SK-N-SH (cell line): ENCODE data around the gene MIPOL1. TPM values are rescaled to one million over a fixed set of nuclear protein-coding genes. Genes with fewer than 3 reads are reported as not detected.

Experiments used
- CTCF ChIA-PET: fragments of 300-600, 350-600 bp; formaldehyde crosslinking; extraction: SDS; loops from one replicate; lab custom pipeline; 2021; lab: Yijun Ruan, JAX
- POLR2A ChIA-PET: fragments of 350-600 bp; sonication (Branson Sonifier 250); formaldehyde crosslinking; extraction: SDS; loops from one replicate; lab custom pipeline; 2020; ENCODE audit warnings: antibody characterized with exemption, inconsistent platforms; lab: Yijun Ruan, JAX
- DNase-seq: peaks from one replicate; pipeline ENCODE4 v3.0.0; 2012
- H2AFZ ChIP-seq: fragments of 200-600 bp; sonication (generic); 2 replicates; pipeline ENCODE4 v1.8.1; 2016; ENCODE audit warnings: antibody characterized with exemption, mild to moderate bottlenecking, low read depth
- H3F3A ChIP-seq: fragments of 200-600 bp; sonication (generic); replicated peaks from 2 replicates; pipeline ENCODE3; 2016; ENCODE audit warnings: antibody characterized with exemption, mild to moderate bottlenecking; ENCODE audit not compliant: insufficient read depth
- H3K27ac ChIP-seq, 2 experiments: fragments of 200-500 bp in 1 of 2; fragments of 200-600 bp in 1 of 2; sonication (Bioruptor generic) in 1 of 2; sonication (generic), shearing (Covaris generic) in 1 of 2; 2 replicates each; pipeline versions ENCODE4 v1.5.1 to v1.6.1; 2014 to 2016; ENCODE audit warnings: low read depth in 2 of 2, inconsistent platforms in 1 of 2, low read length in 1 of 2, mild to moderate bottlenecking in 1 of 2, mixed read lengths in 1 of 2
- H3K27me3 ChIP-seq: fragments of 200-600 bp; sonication (generic), shearing (Covaris generic); 2 replicates; pipeline ENCODE4 v1.6.1; 2016; ENCODE audit warnings: mixed run types; ENCODE audit not compliant: insufficient read depth
- H3K36me3 ChIP-seq, 2 experiments: fragments of 200-500 bp in 1 of 2; fragments of 200-600 bp in 1 of 2; sonication (Bioruptor generic) in 1 of 2; sonication (generic) in 1 of 2; replicated peaks in 1 of 2; 2 replicates each; pipeline versions ENCODE3 to v1.5.1; 2014 to 2016; ENCODE audit warnings: low read length in 1 of 2, mild to moderate bottlenecking in 1 of 2; ENCODE audit not compliant: insufficient read depth in 2 of 2, control insufficient read depth in 1 of 2
- H3K4me1 ChIP-seq, 2 experiments: fragments of 200-500 bp in 1 of 2; fragments of 200-600 bp in 1 of 2; sonication (Bioruptor generic) in 1 of 2; sonication (generic), shearing (Covaris generic) in 1 of 2; 2 replicates each; pipeline versions ENCODE4 v1.5.1 to v1.6.1; 2014 to 2016; ENCODE audit warnings: low read depth in 1 of 2, low read length in 1 of 2, mixed run types in 1 of 2; ENCODE audit not compliant: insufficient read depth in 2 of 2, control insufficient read depth in 1 of 2
- H3K4me2 ChIP-seq: fragments of 200-600 bp; sonication (generic), shearing (Covaris generic); 2 replicates; pipeline ENCODE4 v1.6.1; 2017; ENCODE audit warnings: mixed run types
- H3K4me3 ChIP-seq, 2 experiments: fragments of 200-500 bp in 1 of 2; fragments of 200-600 bp in 1 of 2; sonication (Bioruptor generic) in 1 of 2; sonication (generic), shearing (Covaris generic) in 1 of 2; 2 replicates each; pipeline versions ENCODE4 v1.5.1 to v1.8.1; 2014 to 2016; ENCODE audit warnings: low read depth in 2 of 2, inconsistent platforms in 1 of 2, low read length in 1 of 2, mild to moderate bottlenecking in 1 of 2, mixed read lengths in 1 of 2, moderate library complexity in 1 of 2
- H3K79me2 ChIP-seq: fragments of 200-600 bp; sonication (generic); 2 replicates; pipeline ENCODE4 v1.8.1; 2017; ENCODE audit warnings: mild to moderate bottlenecking; ENCODE audit not compliant: insufficient read depth
- H3K9ac ChIP-seq: fragments of 200-600 bp; sonication (generic); 2 replicates; pipeline ENCODE4 v1.6.1; 2017; ENCODE audit warnings: mixed run types
- H3K9me2 ChIP-seq: fragments of 200-600 bp; sonication (generic); 2 replicates; pipeline ENCODE4 v1.6.1; 2017; ENCODE audit warnings: mixed run types
- H3K9me3 ChIP-seq: fragments of 200-600 bp; sonication (generic); 2 replicates; pipeline ENCODE4 v1.6.1; 2017; ENCODE audit warnings: mixed run types, mild to moderate bottlenecking, moderate library complexity
- H4K20me1 ChIP-seq: fragments of 200-600 bp; sonication (generic); 2 replicates; pipeline ENCODE4 v1.6.1; 2017; ENCODE audit warnings: mild to moderate bottlenecking, mixed run types; ENCODE audit not compliant: insufficient read depth
- CHD2 ChIP-seq: fragments of 150-350 bp; IDR thresholded peaks from 2 replicates; pipeline ENCODE4 v1.6.1; 2018; ENCODE audit warnings: low read length; ENCODE audit not compliant: partially characterized antibody
- EZH2phosphoT487 ChIP-seq: fragments of 200-600 bp; sonication (generic); IDR thresholded peaks from 2 replicates; pipeline ENCODE4 v1.6.1; 2017; ENCODE audit warnings: low read depth, mixed run types, mild to moderate bottlenecking, antibody characterized with exemption, moderate library complexity, borderline replicate concordance
- GATA2 ChIP-seq: sonication (generic); formaldehyde crosslinking; IDR thresholded peaks from 2 replicates; pipeline ENCODE4 v1.5.0; 2020; ENCODE audit warnings: mild to moderate bottlenecking, missing genetic modification reagents
- MAX ChIP-seq: IDR thresholded peaks from 2 replicates; pipeline ENCODE4 v1.4.0; 2012; ENCODE audit warnings: low read depth
- NFIC ChIP-seq: IDR thresholded peaks from 2 replicates; pipeline ENCODE4 v1.4.0; 2012; ENCODE audit warnings: borderline replicate concordance
- REST ChIP-seq: IDR thresholded peaks from 2 replicates; pipeline ENCODE4 v1.6.1; 2012; ENCODE audit warnings: mild to moderate bottlenecking, low read depth, low read length, moderate library complexity
- RFX5 ChIP-seq: IDR thresholded peaks from 2 replicates; pipeline ENCODE4 v1.6.1; 2012; ENCODE audit warnings: mild to moderate bottlenecking, improper control_type of control experiment, low read length
- TCF12 ChIP-seq: IDR thresholded peaks from 2 replicates; pipeline ENCODE4 v1.4.0; 2012
- TEAD4 ChIP-seq: IDR thresholded peaks from 2 replicates; pipeline ENCODE4 v1.4.0; 2012; ENCODE audit warnings: mild to moderate bottlenecking, borderline replicate concordance; ENCODE audit not compliant: insufficient read depth
- USF1 ChIP-seq: IDR thresholded peaks from 2 replicates; pipeline ENCODE4 v1.4.0; 2012; ENCODE audit warnings: low read depth, borderline replicate concordance
- WGBS: methylation state at CpG from one replicate; pipeline ENCODE4 v1.1.6; 2017; ENCODE audit warnings: low lambda C conversion rate; 5-methylcytosine and 5-hydroxymethylcytosine counted together
- polyA plus RNA-seq, 3 experiments: library from polyadenylated mRNA; depleted of rRNA; stranded (reverse); fragments of >200 nt; gene quantifications; 2 replicates each; pipeline ENCODE4 v1.2.3, GENCODE V29; 2012

MIPOL1 gene
- polyA plus RNA-seq, 1 of the 3 experiments (the other 2 are of a cell fraction): 0.23 TPM

- WGBS: 15% methylated on average over 5 of the region's 42 CpGs
- no peak for TF ChIP-seq NFIC
- TF ChIP-seq RFX5: no peak
- TF ChIP-seq TEAD4: no peak
- no peak for TF ChIP-seq GATA2 (CRISPR knock-in tag)
- TF ChIP-seq REST: no peak
- TF ChIP-seq TCF12: no peak
- TF ChIP-seq USF1: no peak
- TF ChIP-seq, all 33 proteins: peak for 0
These were observed 395.0 kb downstream of the MIPOL1 start for GRCh38 chr14:37592482-37593408.

GRCh38 chr14:37593511-37594237 lies 395.9 kb downstream of the MIPOL1 start:
- no peak for DNase-seq
- Histone ChIP-seq H3K27ac (no peak overlapping the region), H3K4me2 (peak overlapping the region; percentile 52), H3K9me2 (no peaks in the 10 kb centered on the region), H3K36me3 (no peaks in the 10 kb centered on the region), H3K9ac (no peak overlapping the region), H2AFZ (no peak overlapping the region), H3K27me3 (peaks cover 29% of the 10 kb centered on the region), H3K79me2 (no peaks in the 10 kb centered on the region), H3F3A (no peaks in the 10 kb centered on the region), H3K4me3 (peak overlapping the region in 1 of 2 experiments; percentile 57; a peak in 1 of 4 replicates), H3K4me1 (no peaks in the 10 kb centered on the region), H3K9me3 (no peaks in the 10 kb centered on the region), H4K20me1 (no peaks in the 10 kb centered on the region)
- WGBS: 3% methylated on average over 14 of the region's 14 CpGs
- POLR2A ChIA-PET: no interaction called here
- CTCF ChIA-PET: interaction anchor here (1.1 kb wide), 1 partner anchor 11 kb away, joined by 6 read pairs; no protein-coding TSS in a partner anchor
- TF ChIP-seq EZH2phosphoT487: no peak
- no peak for TF ChIP-seq MAX
- no peak for TF ChIP-seq CHD2

More at GRCh38 chr14:37592482-37593408, 395.0 kb downstream of the MIPOL1 start:
- Histone ChIP-seq H3F3A (no peaks in the 10 kb centered on the region), H3K36me3 (no peaks in the 10 kb centered on the region), H2AFZ (no peak overlapping the region), H3K79me2 (no peaks in the 10 kb centered on the region), H3K9ac (no peak overlapping the region), H3K4me2 (no peak overlapping the region), H3K27me3 (peaks cover 33% of the 10 kb centered on the region), H4K20me1 (no peaks in the 10 kb centered on the region), H3K27ac (no peak overlapping the region), H3K4me1 (no peaks in the 10 kb centered on the region), H3K9me2 (no peaks in the 10 kb centered on the region), H3K4me3 (no peak overlapping the region), H3K9me3 (no peaks in the 10 kb centered on the region)
- ChIA-PET CTCF (interaction anchor here (1.1 kb wide), 1 partner anchor 12 kb away, joined by 6 read pairs; no protein-coding TSS in a partner anchor), POLR2A (no interaction called here)
- no peak for DNase-seq
